Measurements from ENCODE around the gene UBR1. TPM values are rescaled to one million over a fixed set of nuclear protein-coding genes. Genes with fewer than 3 reads are reported as not detected.

Gene UBR1
- total and polyA plus RNA-seq, 10 of the 15 experiments (the other 5 are each of a cell fraction or from before 2014, with no cell fraction given) = 4.5 to 27.5 (median 16.7) TPM

GRCh38 chr15:43085921-43086320 is 19.9 kb downstream of the UBR1 start:
- RAD21 ChIA-PET (ENCODE audit: unreplicated experiment) = no interaction called here
- H3K27me3 ChIP-seq (replicated peaks in 1 of 2; ENCODE audit: control insufficient read depth in 2 of 2, insufficient read depth in 2 of 2, low read length in 1 of 2) = no peaks in the 10 kb centered on the region
- SMC1A ChIA-PET (ENCODE audit: uncharacterized antibody, unreplicated experiment) = interaction anchor here (1.3 kb wide), 1 partner anchor 26 kb away, joined by 3 read pairs; no protein-coding TSS in a partner anchor
- peak overlapping the region; percentile 56; the same call in 1 of the 2 replicates for H3K27ac ChIP-seq (ENCODE audit: control insufficient read depth, insufficient read depth)
- no peak overlapping the region for H3K4me3 ChIP-seq
- H2AFZ ChIP-seq (ENCODE audit: control insufficient read depth, low read depth, low read length) = no peak overlapping the region
- FAIRE-seq = no peak
- no peak overlapping the region for H3K9ac ChIP-seq (ENCODE audit: control insufficient read depth, insufficient read depth, low read length)
- intact Hi-C loops (cut with micrococcal nuclease; ENCODE audit: unreplicated experiment) = no loop called here
- no TSS peak for BruUV-seq (replicated peaks)
- no peak overlapping the region for H3K4me2 ChIP-seq (ENCODE audit: control insufficient read depth, insufficient read depth)
- no peak for ATAC-seq
- in situ Hi-C loops (cut with MboI) = no loop called here
- CTCF ChIA-PET = no interaction called here
- no peaks in the 10 kb centered on the region for H4K20me1 ChIP-seq (ENCODE audit: control insufficient read depth, insufficient read depth)
- TF ChIP-seq, protein P1, sequence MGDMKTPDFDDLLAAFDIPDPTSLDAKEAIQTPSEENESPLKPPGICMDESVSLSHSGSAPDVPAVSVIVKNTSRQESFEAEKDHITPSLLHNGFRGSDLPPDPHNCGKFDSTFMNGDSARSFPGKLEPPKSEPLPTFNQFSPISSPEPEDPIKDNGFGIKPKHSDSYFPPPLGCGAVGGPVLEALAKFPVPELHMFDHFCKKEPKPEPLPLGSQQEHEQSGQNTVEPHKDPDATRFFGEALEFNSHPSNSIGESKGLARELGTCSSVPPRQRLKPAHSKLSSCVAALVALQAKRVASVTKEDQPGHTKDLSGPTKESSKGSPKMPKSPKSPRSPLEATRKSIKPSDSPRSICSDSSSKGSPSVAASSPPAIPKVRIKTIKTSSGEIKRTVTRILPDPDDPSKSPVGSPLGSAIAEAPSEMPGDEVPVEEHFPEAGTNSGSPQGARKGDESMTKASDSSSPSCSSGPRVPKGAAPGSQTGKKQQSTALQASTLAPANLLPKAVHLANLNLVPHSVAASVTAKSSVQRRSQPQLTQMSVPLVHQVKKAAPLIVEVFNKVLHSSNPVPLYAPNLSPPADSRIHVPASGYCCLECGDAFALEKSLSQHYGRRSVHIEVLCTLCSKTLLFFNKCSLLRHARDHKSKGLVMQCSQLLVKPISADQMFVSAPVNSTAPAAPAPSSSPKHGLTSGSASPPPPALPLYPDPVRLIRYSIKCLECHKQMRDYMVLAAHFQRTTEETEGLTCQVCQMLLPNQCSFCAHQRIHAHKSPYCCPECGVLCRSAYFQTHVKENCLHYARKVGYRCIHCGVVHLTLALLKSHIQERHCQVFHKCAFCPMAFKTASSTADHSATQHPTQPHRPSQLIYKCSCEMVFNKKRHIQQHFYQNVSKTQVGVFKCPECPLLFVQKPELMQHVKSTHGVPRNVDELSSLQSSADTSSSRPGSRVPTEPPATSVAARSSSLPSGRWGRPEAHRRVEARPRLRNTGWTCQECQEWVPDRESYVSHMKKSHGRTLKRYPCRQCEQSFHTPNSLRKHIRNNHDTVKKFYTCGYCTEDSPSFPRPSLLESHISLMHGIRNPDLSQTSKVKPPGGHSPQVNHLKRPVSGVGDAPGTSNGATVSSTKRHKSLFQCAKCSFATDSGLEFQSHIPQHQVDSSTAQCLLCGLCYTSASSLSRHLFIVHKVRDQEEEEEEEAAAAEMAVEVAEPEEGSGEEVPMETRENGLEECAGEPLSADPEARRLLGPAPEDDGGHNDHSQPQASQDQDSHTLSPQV (IDR thresholded peaks at IDR 0.05) = no peak
- DNase-seq (ENCODE audit: low read depth, low spot score) = no peak
- H3K36me3 ChIP-seq (ENCODE audit: control insufficient read depth in 2 of 2, insufficient read depth in 2 of 2, low read length in 1 of 2) = no peaks in the 10 kb centered on the region; a peak in 2 of 4 replicates
- POLR2A ChIA-PET = interaction anchor here (0.6 to 0.7 kb wide), 3 partner anchors 36 to 385 kb away, joined by 3 to 8 read pairs (median 6); no protein-coding TSS in a partner anchor
- H3K4me1 ChIP-seq (ENCODE audit: control insufficient read depth, insufficient read depth, low read length) = no peaks in the 10 kb centered on the region
- no peaks in the 10 kb centered on the region; the same call in none of the 2 replicates for H3K79me2 ChIP-seq (ENCODE audit: control insufficient read depth, insufficient read depth, low read length)
- no peaks in the 10 kb centered on the region for H3K9me3 ChIP-seq (replicated peaks; ENCODE audit: control insufficient read depth, insufficient read depth, low read length)

DNA sequence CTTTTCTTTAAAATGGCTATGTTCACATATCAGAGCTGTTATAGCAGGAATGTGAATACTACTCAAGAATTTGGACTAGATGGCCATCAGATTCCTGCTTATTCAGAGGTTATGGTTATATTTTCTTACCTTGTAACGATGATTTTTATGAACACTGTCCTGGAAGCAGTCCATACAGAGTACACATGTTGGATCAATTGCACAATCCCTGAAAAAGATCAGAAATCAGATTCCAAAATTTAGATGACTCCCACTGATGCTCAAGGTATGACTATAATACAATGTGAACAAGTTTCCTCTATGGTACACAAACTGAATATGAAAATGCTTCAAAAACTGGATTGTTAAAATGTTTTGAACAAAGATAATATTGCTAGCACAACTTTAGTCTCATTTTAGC is 23.3 kb downstream of the UBR1 start:
- H3K4me1 ChIP-seq (ENCODE audit: control insufficient read depth, insufficient read depth, low read length) = no peaks in the 10 kb centered on the region
- no peaks in the 10 kb centered on the region; the same call in none of the 2 replicates for H3K79me2 ChIP-seq (ENCODE audit: control insufficient read depth, insufficient read depth, low read length)
- TF ChIP-seq CBFB (IDR thresholded peaks at IDR 0.05; ENCODE audit: low read depth) (no peak), SMC3 (IDR thresholded peaks at IDR 0.05; ENCODE audit: borderline replicate concordance, low read length) (no peak), NR2C2 (IDR thresholded peaks at IDR 0.05; ENCODE audit: borderline replicate concordance, control insufficient read depth, insufficient read length, low read depth) (no peak), HDGF (IDR thresholded peaks at IDR 0.05) (no peak), RBBP5 (conservative IDR thresholded peaks at IDR 0.05) (no peak), ZNF217 (IDR thresholded peaks at IDR 0.05) (no peak), LARP7 (IDR thresholded peaks at IDR 0.05) (no peak), TAF1 (IDR thresholded peaks at IDR 0.05; ENCODE audit: borderline replicate concordance, low read depth, low read length) (no peak), POLR2AphosphoS2 (IDR thresholded peaks at IDR 0.05; ENCODE audit: low read depth, low read length) (no peak), MTA3 (IDR thresholded peaks at IDR 0.05; ENCODE audit: borderline replicate concordance, low read length) (no peak), SUPT20H (IDR thresholded peaks at IDR 0.05; ENCODE audit: borderline replicate concordance, control insufficient read depth, low read depth, low read length) (no peak), HDAC6 (IDR thresholded peaks at IDR 0.05; ENCODE audit: unreplicated experiment) (no peak), SREBF2 (IDR thresholded peaks at IDR 0.05; ENCODE audit: low read length) (no peak), IKZF1 (conservative IDR thresholded peaks at IDR 0.05) (no peak), ATF7 (IDR thresholded peaks at IDR 0.05; ENCODE audit: low read depth) (no peak)

More for the DNA sequence above, 23.3 kb downstream of the UBR1 start:
- Histone ChIP-seq H3K9ac (ENCODE audit: control insufficient read depth, insufficient read depth, low read length) (no peak overlapping the region), H3K27me3 (replicated peaks in 1 of 2; ENCODE audit: control insufficient read depth in 2 of 2, insufficient read depth in 2 of 2, low read length in 1 of 2) (no peaks in the 10 kb centered on the region), H3K4me2 (ENCODE audit: control insufficient read depth, insufficient read depth) (no peak overlapping the region), H3K27ac (ENCODE audit: control insufficient read depth, insufficient read depth) (no peak overlapping the region), H4K20me1 (ENCODE audit: control insufficient read depth, insufficient read depth) (no peaks in the 10 kb centered on the region), H3K9me3 (replicated peaks; ENCODE audit: control insufficient read depth, insufficient read depth, low read length) (no peaks in the 10 kb centered on the region), H3K36me3 (ENCODE audit: control insufficient read depth in 2 of 2, insufficient read depth in 2 of 2, low read length in 1 of 2) (no peaks in the 10 kb centered on the region; a peak in 2 of 4 replicates), H3K4me3 (no peak overlapping the region), H2AFZ (ENCODE audit: control insufficient read depth, low read depth, low read length) (no peak overlapping the region)
- no peak for DNase-seq (ENCODE audit: low read depth, low spot score)
- intact Hi-C loops (cut with micrococcal nuclease; ENCODE audit: unreplicated experiment) = no loop called here
- ATAC-seq = no peak
- FAIRE-seq = no peak
- ChIA-PET RAD21 (ENCODE audit: unreplicated experiment) (no interaction called here), SMC1A (ENCODE audit: uncharacterized antibody, unreplicated experiment) (no interaction called here), POLR2A (no interaction called here), CTCF (interaction anchor here (1.0 to 1.4 kb wide), 2 partner anchors 121 to 122 kb away, joined by 3 to 4 read pairs; no protein-coding TSS in a partner anchor)
- in situ Hi-C loops (cut with MboI) = no loop called here
- 100% methylated on average over 1 of the region's 1 CpG for WGBS (ENCODE audit: insufficient coverage, insufficient replicate concordance, low lambda C conversion rate, missing lambda C conversion rate)
- no TSS peak for BruUV-seq (replicated peaks)

Measured in GM12878 (cell line).